Stimulated activated CD4-positive, alpha-beta T cell treated with anti-CD3 and anti-CD28 coated beads, Interleukin-4, amount 100 ng/mL, for 48 hours (primary cell): ENCODE data around the gene INCA1.
"Not testable (repeated sequence)": the region's sequence is repeated elsewhere in the genome, so short reads cannot be mapped to it uniquely, and the experiment has no call there.

Experiments used
- DNase-seq, 2 donors: peaks; one replicate each; pipeline ENCODE4 v3.0.0-alpha.2; 2020; ENCODE audit warnings: low read depth in 2 of 2

INCA1 gene

GRCh38 chr17:4997302-4998026 is at the start of gene INCA1, which contains the start of gene KIF1C:
Gene INCA1 (minus strand): TSS chr17:4997522. CDS start chr17:4994437, 3,085 bp downstream.
Gene KIF1C (plus strand): TSS chr17:4997950. CDS start chr17:5000247, 2,297 bp downstream.
- peak; percentile 86 to 87 for DNase-seq

DNA sequence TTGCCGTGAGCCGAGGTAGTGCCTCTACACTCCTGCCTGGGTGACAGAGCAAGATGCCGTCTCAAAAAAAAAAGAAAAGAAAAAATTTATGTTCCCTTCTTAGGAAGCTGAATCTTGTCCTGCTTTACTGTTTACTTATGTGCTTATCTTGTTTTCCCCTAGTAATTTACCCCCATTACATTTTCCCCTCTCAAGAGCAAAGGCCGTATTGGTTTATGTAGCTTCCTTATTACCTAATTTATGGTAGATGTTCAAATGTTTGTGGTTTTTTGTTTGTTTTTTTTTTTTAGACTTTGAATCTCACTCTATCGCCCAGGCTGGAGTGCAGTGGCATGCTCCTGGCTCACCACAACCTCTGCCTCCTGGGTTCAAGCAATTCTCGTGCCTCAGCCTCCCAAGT is 48.2 kb upstream of the INCA1 start:
- no peak for DNase-seq

GRCh38 chr17:5044630-5045029 is 47.3 kb upstream of the INCA1 start:
- DNase-seq, result no peak

DNA sequence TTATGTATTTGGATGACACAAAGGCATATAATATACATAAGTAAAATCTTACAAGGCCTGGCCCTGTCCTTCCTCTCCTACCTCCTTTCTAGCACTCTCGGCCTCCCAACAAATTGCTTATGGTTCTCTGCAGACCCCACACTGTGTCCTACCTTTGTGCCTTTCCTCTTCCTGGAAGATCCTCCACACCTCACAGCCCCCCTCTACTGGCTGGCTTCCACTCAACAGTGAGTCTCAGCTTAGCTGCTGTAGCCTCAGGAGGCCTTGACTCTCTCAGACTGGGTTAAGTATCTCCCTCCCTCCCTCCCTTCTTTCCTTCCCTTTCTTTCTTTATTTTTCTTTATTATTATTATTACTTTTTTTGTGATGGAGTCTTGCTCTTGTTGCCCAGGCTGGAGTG is 46.2 kb upstream of the INCA1 start:
- no peak for DNase-seq

GRCh38 chr17:5042157-5043022 is 45.1 kb upstream of the INCA1 start:
- DNase-seq, result no peak

- DNase-seq, result no peak
Observed at GRCh38 chr17:5035315-5035714, 38.0 kb upstream of the INCA1 start, which contains the start of gene SLC52A1. Gene SLC52A1 (minus strand): TSS chr17:5035426. CDS start chr17:5034606, 820 bp downstream.

DNA sequence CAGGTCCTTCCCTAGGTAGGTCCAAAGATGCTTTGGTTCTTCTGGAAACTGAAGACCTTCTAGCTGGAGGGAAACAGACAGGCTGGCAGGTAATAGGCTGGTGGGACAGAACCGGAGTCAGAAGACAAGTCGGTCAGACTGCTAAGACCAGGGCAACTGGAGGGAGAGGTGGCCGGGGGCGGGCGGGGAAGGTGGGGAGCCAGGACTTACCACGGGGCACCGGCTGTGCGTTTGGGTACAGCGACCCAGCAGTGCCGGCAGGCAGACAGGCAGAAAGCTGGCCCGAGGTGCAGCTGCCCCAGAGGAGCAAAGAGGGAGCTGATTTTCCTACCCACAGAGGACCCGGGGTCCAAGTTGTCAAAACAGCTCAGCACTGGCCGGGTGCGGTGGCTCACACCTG is 37.3 kb upstream of the INCA1 start:
- DNase-seq, result no peak

GRCh38 chr17:5034063-5034462 is 36.7 kb upstream of the INCA1 start:
- DNase-seq, result no peak

- no peak for DNase-seq
Observed at GRCh38 chr17:5033352-5034015, 36.2 kb upstream of the INCA1 start.

- no peak for DNase-seq
Observed at GRCh38 chr17:5032865-5033264, 35.5 kb upstream of the INCA1 start.

DNA sequence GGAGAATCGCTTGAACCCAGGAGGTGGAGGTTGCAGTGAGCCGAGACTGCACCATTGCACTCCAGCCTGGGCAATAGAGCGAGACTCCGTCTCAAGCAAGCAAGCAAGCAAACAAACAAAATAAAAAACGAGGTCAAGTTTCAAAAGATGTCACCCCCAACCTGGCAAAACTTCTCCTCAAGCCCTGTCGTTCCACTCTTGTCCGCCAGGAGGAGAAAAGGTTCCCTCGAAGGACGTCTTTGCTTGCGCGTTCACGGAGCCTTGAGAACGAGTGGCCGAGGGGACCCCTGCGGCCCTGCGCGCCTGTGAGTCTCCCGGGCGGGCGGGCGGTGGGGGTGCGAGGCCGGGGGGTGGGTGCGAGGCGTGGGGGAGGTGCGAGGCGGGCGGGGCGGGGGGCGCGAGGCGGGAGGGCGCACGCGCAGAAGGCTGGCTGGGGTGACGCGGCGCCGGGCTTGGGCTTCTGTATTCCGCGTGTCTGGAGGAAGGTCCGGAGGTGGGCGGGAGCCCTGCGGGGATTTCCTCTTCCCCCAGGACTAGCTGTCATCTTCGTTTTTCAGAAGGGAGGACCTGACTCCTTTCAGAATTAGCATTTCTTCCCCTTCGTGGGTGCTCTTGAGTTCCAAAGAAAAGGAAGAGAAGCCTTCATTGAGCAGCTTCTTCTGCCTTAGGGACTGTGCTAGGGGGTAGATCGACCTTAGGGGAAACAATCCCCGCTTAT is 34.2 kb upstream of the INCA1 start:
- DNase-seq, result peak; percentile 80 to 86

GRCh38 chr17:5030168-5030567 is 32.8 kb upstream of the INCA1 start:
- DNase-seq, result not testable (repeated sequence)

DNA sequence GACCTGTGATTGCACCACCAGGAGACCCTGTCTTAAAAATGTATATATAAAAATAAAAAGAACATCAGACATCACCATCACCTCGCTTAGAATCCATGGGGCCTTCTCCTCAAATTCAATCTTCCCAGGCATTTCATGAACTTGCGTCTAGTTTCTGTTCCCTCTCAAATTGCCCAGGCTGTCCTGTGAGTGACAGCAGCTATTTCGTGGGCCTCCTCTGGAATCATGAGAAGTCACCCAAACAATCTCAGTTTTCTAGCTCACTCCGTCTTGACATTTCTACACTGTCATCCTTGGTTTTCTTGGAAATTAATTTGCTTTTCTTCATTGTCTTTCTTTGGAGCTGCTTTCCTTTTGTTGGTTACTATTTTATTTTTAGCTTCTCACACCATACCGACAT is 30.6 kb upstream of the INCA1 start:
- no peak for DNase-seq

DNA sequence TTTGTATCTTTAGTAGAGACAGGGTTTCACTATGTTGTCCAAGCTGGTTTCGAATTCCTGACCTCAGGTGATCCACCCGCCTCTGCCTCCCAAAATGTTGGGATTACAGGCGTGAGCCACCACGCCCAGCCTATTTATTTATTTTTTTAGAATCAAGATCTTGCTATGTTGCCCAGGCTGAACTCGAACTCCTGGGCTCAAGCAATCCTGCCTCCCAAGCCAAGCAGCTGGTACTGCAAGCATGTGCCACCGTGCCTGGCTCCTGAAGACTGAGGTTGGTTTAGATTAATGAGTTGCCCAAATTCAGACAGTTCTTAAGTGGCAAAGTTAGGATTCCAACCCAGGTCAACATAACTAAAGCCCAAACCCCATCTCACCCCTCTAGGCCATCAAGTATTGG is 30.0 kb upstream of the INCA1 start:
- DNase-seq, result no peak

DNA sequence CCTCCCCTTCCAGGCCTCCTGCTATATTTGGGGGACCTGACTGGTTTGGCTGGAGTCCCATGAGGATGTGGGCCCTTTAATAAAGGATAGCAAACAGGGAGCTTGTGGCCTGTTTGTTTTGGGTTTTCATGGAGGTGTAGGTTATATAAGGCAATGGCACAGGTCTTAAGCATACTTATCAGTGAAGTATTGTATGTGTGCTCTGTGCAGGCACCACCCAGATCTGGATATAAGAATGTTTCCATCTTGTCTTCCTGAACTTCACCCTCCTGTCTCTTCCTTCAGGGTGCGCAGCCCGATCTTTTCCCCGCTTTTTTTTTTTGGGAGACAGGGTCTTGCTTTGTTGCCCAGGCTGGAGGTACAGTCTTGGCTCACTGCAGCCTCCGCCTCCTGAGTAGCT is 27.3 kb upstream of the INCA1 start:
- no peak for DNase-seq

DNA sequence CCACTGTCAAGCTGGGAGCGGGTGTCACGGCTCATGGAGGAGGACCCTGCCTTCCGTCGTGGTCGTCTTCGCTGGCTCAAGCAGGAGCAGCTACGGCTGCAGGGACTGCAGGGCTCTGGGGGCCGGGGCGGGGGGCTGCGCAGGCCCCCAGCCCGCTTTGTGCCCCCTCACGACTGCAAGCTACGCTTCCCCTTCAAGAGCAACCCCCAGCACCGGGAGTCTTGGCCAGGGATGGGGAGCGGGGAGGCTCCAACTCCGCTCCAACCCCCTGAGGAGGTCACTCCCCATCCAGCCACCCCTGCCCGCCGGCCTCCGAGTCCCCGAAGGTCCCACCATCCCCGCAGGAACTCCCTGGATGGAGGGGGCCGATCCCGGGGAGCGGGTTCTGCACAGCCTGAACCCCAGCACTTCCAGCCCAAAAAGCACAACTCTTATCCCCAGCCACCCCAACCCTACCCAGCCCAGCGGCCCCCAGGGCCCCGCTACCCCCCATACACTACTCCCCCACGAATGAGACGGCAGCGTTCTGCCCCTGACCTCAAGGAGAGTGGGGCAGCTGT is 26.3 kb upstream of the INCA1 start:
- no peak for DNase-seq

DNA sequence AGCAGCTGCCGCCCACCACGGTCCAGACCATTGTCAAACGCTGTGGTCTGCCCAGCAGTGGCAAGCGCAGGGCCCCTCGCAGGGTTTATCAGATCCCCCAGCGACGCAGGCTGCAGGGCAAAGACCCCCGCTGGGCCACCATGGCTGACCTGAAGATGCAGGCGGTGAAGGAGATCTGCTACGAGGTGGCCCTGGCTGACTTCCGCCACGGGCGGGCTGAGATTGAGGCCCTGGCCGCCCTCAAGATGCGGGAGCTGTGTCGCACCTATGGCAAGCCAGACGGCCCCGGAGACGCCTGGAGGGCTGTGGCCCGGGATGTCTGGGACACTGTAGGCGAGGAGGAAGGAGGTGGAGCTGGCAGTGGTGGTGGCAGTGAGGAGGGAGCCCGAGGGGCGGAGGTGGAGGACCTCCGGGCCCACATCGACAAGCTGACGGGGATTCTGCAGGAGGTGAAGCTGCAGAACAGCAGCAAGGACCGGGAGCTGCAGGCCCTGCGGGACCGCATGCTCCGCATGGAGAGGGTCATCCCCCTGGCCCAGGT is 24.9 kb upstream of the INCA1 start:
- no peak for DNase-seq

- DNase-seq, result no peak
Observed at GRCh38 chr17:5020502-5021023, 23.2 kb upstream of the INCA1 start.

DNA sequence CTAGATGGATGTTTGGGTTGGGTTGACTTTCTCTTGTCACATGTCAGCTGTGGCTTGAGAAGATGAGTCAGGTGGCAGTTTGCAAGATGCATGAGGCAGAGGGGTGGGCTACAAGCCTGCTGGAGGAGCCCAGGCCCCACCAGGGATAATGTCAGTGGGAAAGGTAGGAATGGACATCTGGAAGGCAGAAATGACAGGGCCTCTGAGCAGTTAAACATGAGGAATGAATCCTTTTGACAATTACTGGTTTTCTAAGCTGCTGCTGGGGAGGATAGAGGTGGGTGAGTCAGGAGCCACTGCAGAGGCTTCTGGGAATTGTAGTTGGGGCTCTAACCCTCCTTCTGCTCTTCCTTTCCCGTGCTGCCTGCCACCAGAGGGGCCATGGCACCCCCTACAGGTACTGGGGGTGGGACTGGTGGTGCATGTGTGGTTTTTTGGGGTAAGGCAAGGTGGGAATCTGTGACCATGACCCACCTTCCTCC is 22.2 kb upstream of the INCA1 start:
- DNase-seq, result no peak

DNA sequence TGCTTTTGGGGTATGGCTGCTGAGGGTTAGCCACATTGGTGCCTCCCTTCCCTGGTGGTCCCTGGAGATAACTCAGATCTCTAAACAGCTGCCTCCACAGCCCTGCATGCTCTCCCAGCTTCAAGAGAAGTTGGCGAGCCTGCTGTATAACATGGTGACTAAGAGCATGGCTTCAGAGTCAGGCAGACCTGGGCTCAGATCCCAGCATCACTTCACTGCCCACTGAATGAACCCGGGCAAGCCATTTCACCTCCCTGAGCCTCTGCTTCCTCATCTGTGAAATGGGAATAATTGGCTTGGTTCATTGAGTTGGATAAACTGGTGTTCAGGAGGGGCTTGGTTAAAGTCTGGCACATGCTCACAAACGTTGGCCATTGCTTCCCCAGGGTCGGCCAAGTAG is 17.0 kb upstream of the INCA1 start:
- DNase-seq, result no peak

GRCh38 chr17:5011928-5012327 is 14.6 kb upstream of the INCA1 start:
- peak in 1 of 2 donors; percentile 21 for DNase-seq
